Skin of body (tissue), 2 donors: ENCODE data around the gene RAB11FIP4. TPM values are rescaled to one million over a fixed set of nuclear protein-coding genes. Genes with fewer than 3 reads are reported as not detected.

Experiments
- DNase-seq: peaks from one replicate; lab custom pipeline; 2025; lab: John Stamatoyannopoulos, UW
- total RNA-seq: library from RNA; depleted of rRNA; stranded (reverse); fragments of >200 nt; gene quantifications from one replicate; pipeline ENCODE4 v1.2.3, GENCODE V29; 2014

Gene RAB11FIP4
- total RNA-seq, 1 donor from 2014 or later = 6.7 TPM

DNA sequence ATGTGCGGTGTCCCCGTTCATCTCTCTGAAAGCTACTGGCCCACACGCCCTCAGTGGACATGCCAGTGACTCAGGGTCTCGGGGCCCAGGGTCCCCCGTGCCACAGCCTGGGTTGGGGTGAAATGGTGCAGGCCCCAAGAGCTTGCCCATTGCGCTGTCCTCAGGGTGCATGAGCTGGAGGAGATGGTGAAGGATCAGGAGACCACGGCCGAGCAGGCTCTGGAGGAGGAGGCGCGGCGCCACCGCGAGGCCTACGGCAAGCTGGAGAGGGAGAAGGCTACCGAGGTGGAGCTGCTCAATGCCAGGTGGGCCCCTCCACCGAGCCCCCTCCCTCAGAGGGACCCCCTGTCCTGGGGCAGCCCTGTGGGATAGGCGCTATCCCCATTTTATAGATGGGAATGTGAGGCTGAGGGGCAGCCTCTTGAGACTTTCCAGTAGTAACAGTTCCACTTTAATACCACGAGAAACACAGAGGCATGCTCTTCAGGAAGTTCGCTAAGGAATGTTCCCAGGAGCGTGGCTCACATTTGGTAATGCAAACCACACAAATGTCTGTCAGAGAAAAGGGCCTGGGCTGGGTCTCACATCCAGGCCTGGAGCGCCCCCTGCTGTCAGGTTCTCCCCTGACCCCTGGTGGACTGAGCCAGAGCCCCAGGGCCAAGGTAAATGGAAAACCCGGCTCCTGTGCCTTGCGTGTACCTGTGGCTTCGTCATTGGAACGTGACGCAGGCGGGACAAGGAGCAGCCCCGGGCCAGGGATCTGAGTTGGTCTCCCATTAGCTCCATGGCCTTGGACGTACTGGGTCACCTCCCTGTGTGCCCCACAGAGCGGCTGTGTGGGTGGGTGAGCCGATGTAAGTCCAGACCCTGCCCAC lies 133.7 kb downstream of the RAB11FIP4 start:
- DNase-seq = peak; percentile 43

DNA sequence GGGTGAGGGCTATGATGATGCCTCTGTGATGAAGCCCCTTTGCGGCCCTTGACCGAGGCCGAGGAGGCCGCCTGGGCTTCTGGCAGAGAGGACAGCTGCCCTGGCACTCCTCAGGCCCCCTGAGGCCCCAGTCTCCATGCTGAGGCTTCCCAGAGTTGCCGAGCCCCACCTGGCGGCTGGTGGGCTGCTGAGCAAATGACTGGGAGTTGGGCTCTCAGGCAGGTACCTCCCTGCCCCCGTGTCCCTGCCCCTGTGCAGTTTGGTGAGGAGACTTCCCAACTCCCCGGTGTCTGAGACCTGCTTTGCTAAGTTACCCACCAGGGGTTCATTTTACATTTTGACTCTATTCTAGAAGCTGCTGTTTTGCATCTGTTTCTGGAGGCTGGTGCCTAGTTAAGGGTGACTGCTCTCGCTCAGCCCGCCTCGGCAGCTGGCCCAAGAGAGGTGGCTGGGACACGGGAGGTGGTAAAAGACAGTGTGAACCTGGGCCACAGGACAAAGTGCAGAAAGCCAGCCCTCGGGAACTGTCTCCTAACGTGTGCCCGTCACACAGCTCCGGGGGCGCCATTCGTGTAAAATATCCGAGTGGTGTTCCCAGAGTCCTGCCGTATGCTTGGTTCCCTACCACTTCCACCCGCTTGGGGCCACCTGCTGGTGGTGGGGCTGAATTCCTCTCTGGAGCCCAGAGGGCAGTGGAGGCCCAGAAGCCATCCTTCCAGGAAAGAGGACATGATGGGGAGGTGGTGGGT lies 134.5 kb downstream of the RAB11FIP4 start:
- DNase-seq = no peak

DNA sequence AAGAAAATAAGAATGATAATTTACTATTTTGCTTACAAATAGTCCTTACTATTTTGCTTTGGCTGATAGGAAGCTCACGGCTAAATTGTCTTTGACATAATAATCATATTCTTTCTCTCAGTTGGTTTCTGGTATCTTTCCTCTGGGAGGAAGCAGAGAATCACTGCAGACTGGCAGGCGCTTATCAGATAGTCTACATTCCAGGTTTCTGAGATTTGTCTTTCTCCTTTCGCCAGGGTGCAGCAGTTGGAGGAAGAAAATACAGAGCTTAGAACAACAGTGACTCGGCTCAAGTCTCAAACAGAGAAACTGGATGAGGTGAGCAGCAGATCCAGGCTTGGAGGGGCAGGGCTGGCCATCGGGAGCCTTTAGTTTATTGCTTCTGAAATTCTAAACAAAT lies 136.1 kb downstream of the RAB11FIP4 start:
- DNase-seq = no peak

DNA sequence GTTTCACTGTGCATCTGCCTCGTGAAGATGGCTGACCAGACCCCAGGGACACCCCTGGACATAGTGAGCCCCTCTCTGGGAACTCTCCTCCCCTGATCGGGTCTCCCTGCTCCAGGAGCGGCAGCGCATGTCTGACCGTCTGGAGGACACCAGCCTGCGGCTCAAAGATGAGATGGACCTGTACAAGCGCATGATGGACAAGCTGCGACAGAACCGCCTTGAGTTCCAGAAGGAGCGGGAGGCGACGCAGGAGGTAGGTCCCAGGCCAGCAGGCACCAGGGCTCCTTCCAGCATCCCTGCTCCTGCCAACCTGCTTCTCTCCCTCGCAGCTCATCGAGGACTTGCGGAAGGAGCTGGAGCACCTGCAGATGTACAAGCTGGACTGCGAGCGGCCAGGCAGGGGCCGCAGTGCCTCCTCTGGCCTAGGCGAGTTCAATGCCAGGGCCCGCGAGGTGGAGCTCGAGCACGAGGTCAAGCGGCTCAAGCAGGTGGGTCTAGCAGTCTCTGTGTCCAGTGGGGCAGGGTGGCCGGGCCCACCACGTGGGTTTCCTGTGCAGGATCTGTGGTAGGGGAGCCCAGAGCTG lies 136.9 kb downstream of the RAB11FIP4 start:
- no peak for DNase-seq

DNA sequence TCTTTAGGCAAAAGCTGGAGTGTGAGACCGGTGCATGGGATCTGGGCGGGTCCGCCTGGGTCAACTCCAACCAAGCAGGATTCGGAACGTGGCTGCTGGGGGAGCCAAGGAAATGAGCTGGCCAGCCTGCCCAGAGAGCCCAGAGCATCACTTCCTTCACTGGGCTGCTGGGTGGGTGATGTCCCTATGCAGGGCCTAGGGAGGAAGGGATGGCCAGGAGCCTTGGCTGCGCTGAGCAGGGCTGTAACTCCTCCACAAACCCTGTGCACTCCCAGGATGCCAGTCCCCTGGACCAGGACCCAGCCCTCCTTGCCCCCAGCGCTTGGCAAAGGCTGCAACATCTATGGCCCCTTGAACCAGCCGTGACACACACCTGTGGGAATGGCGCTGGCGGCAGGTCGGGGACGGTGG lies 138.4 kb downstream of the RAB11FIP4 start:
- no peak for DNase-seq

DNA sequence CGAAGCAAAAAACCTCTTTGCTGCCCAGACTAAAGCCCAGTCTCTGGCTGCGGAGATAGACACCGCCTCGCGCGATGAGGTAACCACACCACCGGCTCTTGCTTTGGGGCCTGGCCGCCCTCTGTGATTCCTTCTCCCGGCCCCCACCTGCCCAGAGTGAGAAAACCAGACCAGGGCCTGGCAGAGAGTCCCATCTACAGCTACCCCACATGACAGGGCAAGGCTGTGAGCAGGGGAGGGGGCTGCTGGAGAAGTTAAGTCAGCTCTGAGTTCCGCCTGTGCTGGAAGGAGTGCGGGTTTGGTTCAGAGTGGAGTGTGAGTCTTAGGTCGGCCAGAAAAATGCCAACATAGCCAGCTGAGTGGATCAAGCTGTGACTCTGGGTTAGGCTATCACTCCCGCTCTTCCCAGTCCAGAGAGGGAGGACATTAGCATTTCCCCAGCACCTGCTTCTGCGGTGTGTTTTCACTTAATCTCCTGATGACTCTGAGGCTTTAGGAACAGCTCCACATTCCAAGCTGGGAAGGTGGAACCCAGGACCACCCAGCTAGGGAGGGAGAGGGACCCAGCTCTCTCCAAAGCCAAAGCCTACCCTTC lies 139.0 kb downstream of the RAB11FIP4 start:
- no peak for DNase-seq

DNA sequence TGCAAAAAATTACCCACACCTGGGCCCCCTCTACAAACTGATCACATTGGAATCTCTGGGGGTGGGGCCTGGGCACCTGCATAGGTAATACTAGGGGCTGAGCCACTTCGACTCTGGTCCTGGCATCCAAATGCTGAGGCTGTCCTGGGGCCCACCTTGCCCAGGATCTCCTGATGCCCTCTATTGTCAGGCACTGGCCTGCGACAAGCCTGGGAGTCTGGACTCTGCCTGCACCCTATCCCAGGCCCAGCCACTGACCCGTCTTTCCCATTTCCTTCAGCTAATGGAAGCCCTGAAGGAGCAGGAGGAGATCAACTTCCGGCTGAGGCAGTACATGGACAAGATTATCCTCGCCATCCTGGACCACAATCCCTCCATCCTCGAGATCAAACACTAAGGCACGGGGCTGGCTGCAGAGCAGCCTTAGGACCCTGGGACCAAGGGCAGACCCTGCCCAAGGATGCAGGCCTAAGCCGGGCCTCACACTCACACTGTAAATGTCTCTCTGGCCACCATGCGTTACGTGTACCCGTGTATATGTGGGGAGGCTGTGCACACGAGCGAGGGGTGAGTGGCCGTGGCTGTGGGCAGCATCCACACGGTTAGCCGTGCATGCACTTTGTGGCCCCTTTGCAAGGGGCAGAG lies 140.0 kb downstream of the RAB11FIP4 start:
- no peak for DNase-seq

DNA sequence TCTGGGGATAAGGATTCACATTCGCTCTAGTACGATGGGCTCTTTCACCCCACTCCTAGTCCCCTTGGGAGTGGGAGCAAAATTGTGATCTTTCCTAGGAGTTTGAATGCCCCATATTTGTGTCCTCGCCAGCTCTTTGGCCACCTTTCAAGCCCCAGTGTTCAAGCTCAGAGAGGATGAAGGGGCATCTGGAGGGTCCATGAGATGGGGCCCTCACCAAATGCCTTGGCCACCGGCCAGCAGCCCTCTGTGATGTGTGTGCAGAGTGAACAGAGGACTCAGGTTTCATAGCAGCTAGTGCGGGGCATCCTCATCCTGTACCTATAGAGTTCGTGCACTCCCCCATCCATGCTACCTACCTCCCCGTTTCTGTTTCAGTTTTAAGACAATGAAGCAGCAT lies 140.6 kb downstream of the RAB11FIP4 start:
- no peak for DNase-seq

DNA sequence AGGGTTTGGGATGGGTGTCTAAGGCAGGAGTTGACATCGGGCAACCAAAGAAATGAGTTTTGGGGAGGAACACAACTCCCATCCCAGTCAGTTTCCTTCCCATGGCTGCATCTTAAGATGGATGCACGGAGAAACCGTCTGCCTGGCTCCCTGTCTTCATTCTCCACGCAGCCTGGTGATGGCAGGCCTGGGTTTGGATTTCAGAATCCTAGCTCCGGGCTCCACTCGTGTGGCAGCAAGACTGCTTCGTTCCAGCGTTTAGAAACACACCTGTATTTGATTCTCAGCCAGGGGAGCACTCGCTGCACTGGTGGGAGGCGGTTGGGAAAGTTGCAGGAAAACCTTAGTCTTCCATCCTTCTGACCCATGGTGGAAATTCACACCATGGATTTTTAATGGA lies 141.1 kb downstream of the RAB11FIP4 start:
- DNase-seq = no peak

DNA sequence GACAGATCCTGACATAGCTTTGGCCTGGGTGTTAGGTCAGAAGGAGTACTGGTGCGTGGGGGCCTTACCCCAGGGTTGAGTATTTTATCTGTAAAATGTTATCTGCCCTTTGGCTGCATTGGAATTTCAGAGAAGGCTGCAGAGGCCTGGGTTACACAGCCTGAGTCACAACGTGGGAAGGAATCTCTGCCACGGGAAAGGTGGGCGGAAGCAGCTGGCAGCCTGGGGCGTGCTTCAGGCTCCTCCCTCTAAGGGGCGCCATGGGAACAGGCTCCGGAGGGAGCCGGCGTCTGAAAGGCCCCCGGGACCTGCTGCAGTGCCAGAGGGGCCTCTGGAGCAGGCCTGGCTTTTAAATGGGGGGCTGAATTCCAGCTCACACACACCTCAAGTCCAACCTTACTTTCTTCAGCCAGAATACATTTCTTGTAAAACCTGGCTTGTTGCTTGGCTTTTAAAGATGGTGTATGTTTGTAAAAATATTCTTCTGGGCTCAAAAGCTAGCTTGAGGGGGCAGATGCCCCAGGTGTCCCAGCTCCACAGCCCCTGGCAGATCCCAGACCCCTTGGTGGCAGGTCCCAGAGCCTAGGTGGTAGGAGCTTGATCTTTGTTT lies 142.2 kb downstream of the RAB11FIP4 start:
- no peak for DNase-seq

DNA sequence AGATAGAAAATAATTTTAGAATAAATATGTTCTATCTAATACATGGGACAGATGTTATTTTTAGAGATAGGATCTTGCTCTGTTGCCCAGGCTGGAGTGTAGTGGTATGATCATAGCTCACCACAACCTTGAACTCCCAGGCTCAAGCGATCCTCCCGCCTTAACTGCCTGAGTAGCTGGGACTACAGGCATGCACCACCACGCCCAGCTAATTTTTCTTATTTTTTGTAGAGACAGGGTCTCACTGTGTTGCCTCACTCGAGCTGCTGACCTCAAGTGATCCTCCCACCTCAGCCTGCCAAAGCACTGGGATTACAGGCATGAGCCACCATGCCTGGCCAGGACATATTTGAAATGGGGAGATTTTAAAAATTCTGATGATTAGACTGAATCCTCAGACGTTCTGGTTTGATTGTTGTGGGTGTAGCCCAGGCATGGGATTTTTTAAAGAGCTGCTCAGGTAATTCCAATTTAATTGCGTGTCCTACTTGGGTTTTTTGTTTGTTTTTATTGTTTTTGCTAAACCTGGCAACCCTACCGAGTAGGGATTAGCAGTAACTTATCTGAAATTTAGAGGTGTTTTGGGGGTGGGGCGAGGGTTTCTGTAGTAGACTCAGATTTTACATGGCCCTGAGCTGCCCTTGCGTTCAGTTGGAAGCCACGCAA lies 142.9 kb downstream of the RAB11FIP4 start:
- no peak for DNase-seq

DNA sequence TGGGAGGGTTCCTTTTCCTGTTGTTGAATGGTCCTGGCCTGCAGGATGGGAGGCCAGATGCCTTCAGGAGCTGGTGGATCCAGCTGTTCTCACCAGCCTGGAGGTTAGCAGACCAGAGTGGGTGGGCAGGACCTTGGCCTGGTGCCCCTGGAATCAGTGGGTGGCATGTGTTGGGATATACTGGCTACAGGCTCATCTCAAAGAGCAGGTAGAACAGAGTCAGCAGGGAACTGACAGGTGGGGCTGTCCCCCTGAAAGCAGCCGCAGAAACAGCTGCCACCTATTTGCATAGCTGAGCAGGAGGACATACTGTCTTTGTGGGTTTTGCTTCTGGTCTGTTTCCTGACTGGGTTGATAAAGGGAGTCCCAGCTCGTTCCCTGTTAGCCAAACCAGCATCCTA lies 144.1 kb downstream of the RAB11FIP4 start:
- DNase-seq = no peak

DNA sequence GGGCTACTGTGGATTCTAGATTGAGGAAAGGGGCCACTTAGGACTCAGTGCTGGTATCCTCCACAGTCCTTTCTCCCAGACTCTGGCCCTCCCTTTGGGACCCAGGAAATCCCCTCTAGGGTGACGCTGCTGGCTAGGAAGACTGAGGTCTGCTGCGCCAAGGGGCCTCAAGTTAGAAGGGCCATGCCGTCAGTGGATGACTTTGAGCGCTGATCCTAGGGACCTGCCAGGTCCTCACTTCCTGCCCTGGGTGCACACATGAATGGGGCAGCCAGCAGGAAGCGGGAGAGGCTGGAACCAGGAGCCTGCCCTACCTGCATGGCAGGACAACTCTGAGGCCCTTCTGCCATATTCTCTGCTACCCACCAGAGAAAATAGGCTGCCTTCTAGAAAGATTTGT lies 145.0 kb downstream of the RAB11FIP4 start:
- DNase-seq = no peak

DNA sequence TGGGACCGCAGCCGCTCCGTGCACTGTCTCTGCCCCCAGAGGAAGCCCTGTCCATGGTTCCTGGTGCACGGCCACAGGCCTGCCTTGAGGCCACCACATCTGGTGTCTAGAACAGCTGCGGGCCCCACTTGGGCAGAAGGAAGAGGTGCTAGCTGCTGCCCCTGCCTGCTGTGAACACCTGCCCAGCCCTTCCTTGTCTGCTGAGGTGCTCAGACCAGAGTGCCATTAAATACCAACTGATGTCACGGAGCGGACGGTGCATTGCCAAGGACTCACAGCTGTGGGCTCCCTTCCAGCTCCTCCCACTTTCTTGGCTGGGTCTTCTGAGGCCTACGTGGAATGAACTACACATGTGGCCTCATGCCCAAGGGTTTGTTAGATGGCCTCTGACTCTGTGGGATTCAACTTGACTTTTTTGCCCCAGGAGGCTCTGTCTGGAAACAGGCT lies 146.1 kb downstream of the RAB11FIP4 start:
- no peak for DNase-seq

DNA sequence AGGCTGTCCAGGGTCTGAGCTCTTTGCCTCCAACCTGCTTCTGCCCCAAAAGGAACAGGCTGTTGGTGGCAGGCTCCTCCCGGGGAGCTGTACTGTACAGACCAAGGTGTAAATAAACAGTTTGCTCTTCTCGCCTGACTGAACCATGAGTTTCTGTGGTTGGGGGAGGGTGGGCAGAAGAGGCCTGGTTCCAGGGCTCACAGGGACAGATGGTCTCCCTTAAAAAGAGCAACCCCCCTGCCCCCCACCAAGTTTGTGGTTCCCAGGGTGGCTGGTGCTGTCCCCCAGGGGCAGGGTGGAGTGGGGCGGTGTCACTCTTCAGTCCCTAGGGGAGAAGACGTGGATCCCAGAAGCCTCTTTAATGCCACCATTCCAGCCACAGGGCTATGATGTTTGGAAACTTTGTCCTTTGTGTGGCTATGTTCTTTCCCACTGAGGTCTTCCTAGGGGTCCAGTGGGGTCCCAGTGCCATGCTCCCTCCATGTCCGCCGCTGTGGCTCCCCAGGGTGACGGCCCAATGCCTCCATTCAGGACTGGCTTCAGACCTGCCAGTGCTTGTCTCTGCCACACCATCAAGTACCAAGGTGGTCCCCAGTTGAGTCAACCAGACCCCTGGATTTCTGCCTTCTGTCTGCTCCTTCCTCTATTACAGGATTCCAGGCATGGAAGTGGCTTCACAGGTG lies 146.7 kb downstream of the RAB11FIP4 start:
- DNase-seq = no peak

DNA sequence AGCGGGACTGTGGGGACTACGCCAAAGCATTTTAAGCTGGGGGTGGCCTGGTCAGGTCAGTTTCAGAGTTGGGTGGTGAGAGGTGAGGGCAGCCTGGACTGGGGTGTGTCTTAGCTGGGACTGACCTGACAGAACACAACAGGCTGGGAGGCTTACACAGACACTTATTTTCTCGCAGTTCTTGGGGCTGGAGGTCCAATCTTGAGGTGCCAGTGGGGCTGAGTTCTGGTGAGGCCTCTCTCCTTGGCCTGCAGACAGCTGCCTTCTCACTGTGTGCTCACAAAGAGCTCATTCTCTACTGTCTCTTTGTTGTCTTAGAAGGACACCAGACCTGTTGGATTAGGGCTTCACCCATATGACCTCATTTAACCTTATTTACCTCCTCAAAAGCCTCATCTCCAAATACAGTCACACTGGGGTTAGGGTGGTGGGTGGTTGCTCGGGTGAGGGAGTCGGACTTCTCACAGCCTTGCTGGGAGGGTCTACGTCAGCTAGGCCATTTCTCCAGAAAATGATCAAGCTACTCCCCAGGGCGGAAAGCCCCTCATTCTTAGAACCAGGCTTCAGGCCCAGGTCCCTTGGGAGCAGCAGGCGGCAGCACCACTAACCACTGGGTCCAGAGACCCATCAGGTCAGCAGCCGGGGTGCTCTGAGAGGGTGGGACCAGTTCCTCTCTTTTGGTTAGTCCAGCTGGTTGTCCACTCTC lies 149.3 kb downstream of the RAB11FIP4 start:
- DNase-seq = no peak

DNA sequence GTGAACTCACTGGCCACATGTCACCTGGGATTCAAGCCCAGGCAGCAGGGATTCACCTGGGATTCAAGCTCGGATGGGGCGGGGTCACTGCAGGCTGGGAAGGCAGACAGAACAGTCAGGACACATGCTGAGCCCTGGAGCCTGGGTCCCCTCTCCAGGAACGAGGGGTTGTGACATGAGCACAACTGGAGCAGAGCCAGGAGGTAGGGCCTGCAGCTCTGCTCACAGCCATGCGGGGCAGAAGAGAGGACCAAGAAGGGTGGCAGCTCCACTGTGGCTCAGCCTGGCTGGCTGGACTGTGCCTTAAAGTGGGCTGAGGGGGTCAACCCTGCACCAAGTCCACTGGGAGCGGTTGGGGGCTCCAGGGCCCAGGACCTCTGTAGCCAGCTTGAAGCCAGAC lies 150.1 kb downstream of the RAB11FIP4 start:
- no peak for DNase-seq

DNA sequence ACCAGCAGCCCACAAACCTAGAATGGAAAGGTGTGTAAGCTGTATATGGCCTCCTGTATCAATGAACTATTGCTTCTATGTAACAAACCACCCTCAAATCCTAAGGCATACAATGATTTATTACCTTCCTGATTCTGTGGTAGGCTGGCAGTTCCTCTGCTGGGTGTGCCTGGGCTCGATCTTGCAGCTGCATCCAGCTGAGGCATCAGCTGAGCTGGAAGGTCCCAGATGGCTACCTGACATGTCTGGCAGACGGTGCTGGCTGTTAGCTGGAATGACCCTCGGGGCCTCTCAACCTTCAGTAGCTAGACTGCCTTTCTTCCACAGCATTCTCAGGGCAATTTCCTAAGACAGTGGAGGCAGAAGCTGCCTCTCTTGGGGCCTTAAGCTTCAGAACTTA lies 152.7 kb downstream of the RAB11FIP4 start:
- no peak for DNase-seq

DNA sequence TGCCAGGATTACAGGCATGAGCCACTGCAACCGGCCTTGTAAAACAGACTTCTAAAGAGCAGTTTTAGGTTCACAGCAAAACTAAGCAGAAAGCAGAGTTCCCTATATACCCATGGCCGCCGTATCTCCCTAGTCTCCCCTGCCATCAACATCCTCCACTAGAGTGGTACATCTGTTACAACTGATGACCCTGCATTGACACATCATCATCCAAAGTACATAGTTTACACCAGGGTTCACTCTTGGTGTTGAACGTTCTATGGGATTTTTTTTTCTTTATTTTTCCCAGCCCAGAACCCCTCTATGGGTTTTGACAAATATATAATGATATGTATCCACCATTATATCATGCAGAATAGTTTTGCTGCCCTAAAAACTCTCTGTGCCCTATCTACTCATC lies 155.2 kb downstream of the RAB11FIP4 start:
- DNase-seq = no peak
